Mesodermal cell (in vitro differentiated cells): ENCODE results near the gene SHISA5.
"Not testable (repeated sequence)": the region's sequence is repeated elsewhere in the genome, so short reads cannot be mapped to it uniquely, and the experiment has no call there.

Experiments
- H3K27ac ChIP-seq: 2 replicates; pipeline ENCODE4 v1.7.0; 2013; ENCODE audit warnings: mild to moderate bottlenecking, low read depth, low read length, moderate library complexity; ENCODE audit not compliant: severe bottlenecking
- H3K36me3 ChIP-seq: 2 replicates; pipeline ENCODE4 v1.7.1; 2013; ENCODE audit warnings: mild to moderate bottlenecking, low read length, moderate library complexity; ENCODE audit not compliant: control insufficient read depth, insufficient read depth
- H3K4me1 ChIP-seq: one replicate; pipeline ENCODE4 v1.7.1; 2013; ENCODE audit warnings: mild to moderate bottlenecking, low read length; ENCODE audit not compliant: insufficient read depth, control insufficient read depth, poor library complexity, severe bottlenecking
- H3K4me3 ChIP-seq: 2 replicates; pipeline ENCODE4 v1.7.0; 2013; ENCODE audit warnings: low read length, control low read depth, mild to moderate bottlenecking; ENCODE audit not compliant: insufficient read depth, poor library complexity, severe bottlenecking; ENCODE audit errors: extremely low read depth
- H3K9me3 ChIP-seq: 2 replicates; pipeline ENCODE4 v1.7.1; 2013; ENCODE audit warnings: mild to moderate bottlenecking, low read length, moderate library complexity; ENCODE audit not compliant: control insufficient read depth
- WGBS, 2 experiments: methylation state at CpG; one replicate each; pipeline ENCODE4 v1.1.5; 2013; ENCODE audit warnings: missing lambda C conversion rate in 2 of 2; ENCODE audit not compliant: insufficient coverage in 2 of 2; 5-methylcytosine and 5-hydroxymethylcytosine counted together

The SHISA5 gene

DNA sequence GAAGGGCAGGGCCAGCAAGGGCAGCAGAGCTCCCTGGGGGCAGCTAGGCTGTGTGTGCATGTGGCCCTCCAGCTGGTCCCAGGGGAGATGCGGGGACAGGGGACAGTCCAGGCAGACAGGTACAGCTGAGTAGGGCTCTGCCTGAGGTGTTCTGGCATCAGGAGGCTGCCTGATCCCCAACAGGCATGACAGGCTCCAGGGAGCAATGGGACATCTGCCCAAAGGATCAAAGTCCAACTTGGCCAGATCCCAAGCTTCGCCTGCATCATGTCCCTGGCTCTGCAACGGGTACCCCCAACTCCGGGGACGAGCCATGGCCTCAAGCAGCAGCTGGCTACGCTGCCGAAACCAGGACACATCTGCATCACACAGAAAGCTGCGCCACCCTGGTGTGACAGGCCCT lies 35.6 kb downstream of the SHISA5 start:
- Histone ChIP-seq H3K36me3 (peaks cover 57% of the 10 kb centered on the region), H3K4me1 (peaks cover 30% of the 10 kb centered on the region), H3K27ac (no peak overlapping the region), H3K4me3 (no peak overlapping the region), H3K9me3 (no peaks in the 10 kb centered on the region)
- WGBS, 2 experiments: 97 to 98% methylated on average over 8 of the region's 8 CpGs

DNA sequence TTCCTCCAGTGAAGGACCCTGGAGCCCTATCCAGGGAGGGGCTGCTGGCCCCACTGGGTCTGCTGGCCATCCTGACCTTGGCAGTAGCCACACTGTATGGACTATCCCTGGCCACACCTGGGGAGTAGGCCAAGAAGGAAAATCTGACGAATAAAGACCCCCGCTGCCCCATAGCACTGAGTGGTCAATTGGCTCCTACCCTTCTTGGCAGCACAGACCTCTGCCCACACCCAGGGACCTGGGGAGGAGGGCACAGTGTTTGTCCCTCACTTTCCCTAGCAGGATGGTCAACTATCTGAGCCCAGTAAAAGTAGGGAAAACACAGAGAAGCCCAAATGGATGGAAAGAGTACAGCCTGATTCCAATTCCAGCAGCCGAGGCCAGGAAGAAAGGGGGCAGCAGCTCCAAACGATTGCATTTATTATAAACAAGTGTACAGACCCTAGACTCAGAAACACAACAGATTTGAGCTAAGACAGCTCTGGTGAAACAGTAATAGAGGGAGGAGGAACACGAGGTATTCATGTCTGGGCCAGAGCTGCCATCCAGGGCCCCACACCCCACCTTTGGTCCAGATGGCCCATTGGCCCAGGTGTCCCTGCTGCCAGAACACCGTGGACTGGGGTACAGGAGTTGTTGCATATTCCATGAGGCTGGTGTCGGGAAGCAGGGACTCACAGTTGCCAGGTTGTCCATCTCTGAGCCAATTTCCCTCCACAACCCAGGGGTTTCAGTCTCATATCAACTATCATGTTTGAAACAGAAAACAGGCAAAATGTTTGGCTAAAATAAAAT lies 36.3 kb downstream of the SHISA5 start:
- H3K36me3 ChIP-seq: peaks cover 59% of the 10 kb centered on the region
- H3K4me3 ChIP-seq: no peak overlapping the region
- no peak overlapping the region for H3K27ac ChIP-seq
- H3K4me1 ChIP-seq: peaks cover 27% of the 10 kb centered on the region
- 94 to 100% methylated on average over 3 to 5 of the region's 7 CpGs for WGBS, 2 experiments
- no peaks in the 10 kb centered on the region for H3K9me3 ChIP-seq

DNA sequence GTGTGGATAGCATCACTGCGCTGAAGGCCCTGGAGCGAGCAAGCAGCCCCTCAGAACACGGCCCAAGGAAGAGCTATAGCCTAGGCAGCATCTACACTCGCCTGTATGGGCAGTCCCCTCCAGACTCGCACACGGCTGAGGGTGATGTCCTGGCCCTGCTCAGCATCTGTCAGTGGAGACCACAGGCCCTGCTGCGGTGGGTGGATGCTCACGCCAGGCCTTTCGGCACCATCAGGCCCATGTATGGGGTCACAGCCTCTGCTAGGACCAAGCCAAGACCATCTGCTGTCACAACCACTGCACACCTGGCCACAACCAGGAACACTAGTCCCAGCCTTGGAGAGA lies 36.9 kb downstream of the SHISA5 start:
- WGBS, 2 experiments: 93 to 99% methylated on average over 6 to 9 of the region's 9 CpGs
- Histone ChIP-seq H3K4me1 (peaks cover 27% of the 10 kb centered on the region), H3K9me3 (no peaks in the 10 kb centered on the region), H3K27ac (peak overlapping the region; percentile 100), H3K36me3 (peaks cover 61% of the 10 kb centered on the region), H3K4me3 (no peak overlapping the region)

DNA sequence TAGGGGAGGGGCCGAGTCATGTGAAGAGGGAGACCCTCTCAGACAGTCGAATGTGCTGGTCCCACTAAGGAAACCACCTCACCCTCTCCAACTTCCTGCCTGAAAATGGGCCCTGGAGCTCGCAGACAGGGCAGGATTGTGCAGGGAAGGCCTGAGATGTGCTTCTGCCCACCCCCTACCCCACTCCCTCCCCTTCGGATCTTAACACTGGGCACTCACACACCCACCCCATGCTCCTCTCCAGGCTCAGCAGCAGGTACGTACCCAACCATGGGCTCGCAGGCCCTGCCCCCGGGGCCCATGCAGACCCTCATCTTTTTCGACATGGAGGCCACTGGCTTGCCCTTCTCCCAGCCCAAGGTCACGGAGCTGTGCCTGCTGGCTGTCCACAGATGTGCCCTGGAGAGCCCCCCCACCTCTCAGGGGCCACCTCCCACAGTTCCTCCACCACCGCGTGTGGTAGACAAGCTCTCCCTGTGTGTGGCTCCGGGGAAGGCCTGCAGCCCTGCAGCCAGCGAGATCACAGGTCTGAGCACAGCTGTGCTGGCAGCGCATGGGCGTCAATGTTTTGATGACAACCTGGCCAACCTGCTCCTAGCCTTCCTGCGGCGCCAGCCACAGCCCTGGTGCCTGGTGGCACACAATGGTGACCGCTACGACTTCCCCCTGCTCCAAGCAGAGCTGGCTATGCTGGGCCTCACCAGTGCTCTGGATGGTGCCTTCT lies 37.4 kb downstream of the SHISA5 start:
- Histone ChIP-seq H3K4me3 (no peak overlapping the region), H3K36me3 (peaks cover 63% of the 10 kb centered on the region), H3K27ac (peak overlapping the region; percentile 100), H3K4me1 (peaks cover 23% of the 10 kb centered on the region), H3K9me3 (no peaks in the 10 kb centered on the region)
- 92 to 95% methylated on average over 15 of the region's 19 CpGs for WGBS, 2 experiments

DNA sequence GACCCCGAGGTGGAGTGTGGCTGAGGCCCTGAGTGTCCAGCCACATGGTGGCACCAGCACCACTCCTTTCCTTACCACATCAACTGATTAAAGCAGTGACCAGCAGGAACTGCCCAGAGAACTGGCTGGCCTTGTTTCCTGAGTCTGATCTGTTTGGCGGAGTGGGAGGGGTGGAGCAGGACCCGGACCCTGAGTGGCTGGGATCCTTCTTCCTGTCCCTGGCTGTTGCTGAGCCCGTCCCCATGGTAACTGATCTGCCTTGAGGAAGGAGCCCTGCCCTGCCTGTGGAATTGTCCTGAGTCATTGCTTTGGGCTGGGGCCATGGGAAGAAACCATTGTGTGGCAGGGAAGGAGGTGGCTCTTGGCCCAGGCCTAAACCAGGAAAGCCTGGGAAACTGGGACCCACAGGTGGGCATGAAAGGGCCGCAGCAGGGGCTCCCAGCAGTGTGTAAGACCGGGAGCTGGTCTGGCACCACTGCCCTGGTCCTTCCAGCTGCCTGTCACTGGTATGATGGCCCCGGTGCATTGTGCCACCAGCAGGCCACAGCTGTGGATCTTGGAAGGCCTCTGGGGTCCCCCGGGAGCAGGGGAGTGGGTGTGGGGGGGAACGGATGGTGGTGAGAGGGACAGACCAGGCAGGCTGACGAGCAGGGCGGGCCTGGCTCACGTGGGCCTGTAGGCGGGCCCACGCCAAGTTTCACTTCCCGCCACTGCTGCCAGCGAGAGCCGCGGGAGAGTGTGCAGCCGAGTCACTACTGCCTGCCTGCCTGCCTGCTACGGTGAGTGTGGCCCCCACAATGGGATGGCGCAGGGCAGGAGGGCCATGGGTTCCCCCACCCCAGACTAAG lies 38.2 kb downstream of the SHISA5 start:
- Histone ChIP-seq H3K9me3 (no peaks in the 10 kb centered on the region), H3K4me1 (peaks cover 23% of the 10 kb centered on the region), H3K4me3 (peak overlapping the region; percentile 1), H3K36me3 (peaks cover 71% of the 10 kb centered on the region), H3K27ac (peak overlapping the region; percentile 100)
- 58 to 61% methylated on average over 13 to 20 of the region's 21 CpGs for WGBS, 2 experiments

DNA sequence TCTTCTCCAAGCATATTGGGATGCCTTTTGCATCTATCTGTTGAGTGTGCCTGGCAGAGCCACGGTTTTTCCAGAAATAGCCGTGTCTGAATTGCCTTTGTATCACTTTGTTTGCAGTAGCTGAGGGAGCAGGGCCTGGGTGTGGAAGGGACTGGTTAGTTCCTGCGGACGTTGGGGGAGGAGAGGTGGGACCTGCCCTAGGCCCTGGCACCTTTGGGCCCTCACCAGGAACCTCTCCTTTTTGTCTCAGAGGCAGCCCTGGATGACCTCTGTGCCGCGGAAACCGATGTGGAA lies 38.8 kb downstream of the SHISA5 start:
- Histone ChIP-seq H3K27ac (peak overlapping the region; percentile 100), H3K4me1 (peaks cover 20% of the 10 kb centered on the region), H3K9me3 (no peaks in the 10 kb centered on the region), H3K4me3 (no peak overlapping the region), H3K36me3 (peaks cover 73% of the 10 kb centered on the region)
- WGBS, 2 experiments: 28 to 62% methylated on average over 4 to 7 of the region's 7 CpGs

DNA sequence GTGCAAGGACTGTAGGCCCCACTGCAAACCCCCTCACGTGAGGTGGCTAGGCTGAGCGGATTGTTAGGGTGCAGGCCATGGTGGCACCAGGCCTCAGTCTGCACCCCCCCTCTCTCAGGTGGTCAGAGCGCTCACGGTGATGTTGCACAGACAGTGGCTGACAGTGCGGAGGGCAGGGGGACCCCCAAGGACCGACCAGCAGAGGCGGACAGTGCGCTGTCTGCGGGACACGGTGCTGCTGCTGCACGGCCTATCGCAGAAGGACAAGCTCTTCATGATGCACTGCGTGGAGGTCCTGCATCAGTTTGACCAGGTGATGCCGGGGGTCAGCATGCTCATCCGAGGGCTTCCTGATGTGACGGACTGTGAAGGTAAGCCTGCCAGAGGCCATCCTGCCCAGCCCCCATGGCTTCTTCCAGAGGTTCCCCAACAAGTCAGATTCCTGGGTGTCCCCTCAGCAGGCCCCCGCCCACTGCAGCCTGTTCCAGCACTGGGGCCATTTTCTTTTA lies 39.2 kb downstream of the SHISA5 start:
- no peaks in the 10 kb centered on the region for H3K9me3 ChIP-seq
- no peak overlapping the region for H3K4me3 ChIP-seq
- H3K27ac ChIP-seq: peak overlapping the region; percentile 100
- WGBS, 2 experiments: 96% methylated on average over 17 of the region's 17 CpGs
- peaks cover 20% of the 10 kb centered on the region for H3K4me1 ChIP-seq
- H3K36me3 ChIP-seq: peaks cover 73% of the 10 kb centered on the region

DNA sequence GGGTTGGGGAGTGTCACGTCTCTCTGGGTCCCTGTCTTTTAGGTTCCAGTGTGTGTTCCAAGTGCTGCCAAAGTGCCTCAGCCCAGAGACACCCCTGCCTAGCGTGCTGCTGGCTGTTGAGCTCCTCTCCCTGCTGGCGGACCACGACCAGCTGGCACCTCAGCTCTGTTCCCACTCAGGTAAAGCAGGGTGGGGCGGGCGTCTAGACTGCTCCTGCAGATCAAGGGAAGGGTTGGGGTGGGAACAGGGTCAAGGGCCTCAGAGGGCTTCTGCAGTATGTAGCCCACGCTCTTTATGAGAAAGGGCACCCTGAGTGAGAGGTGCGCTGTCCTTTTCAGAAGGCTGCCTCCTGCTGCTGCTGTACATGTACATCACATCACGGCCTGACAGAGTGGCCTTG lies 40.3 kb downstream of the SHISA5 start:
- peaks cover 74% of the 10 kb centered on the region for H3K36me3 ChIP-seq
- 91 to 93% methylated on average over 8 to 9 of the region's 9 CpGs for WGBS, 2 experiments
- H3K27ac ChIP-seq: no peak overlapping the region
- H3K4me1 ChIP-seq: peaks cover 20% of the 10 kb centered on the region
- H3K9me3 ChIP-seq: no peaks in the 10 kb centered on the region
- H3K4me3 ChIP-seq: no peak overlapping the region

DNA sequence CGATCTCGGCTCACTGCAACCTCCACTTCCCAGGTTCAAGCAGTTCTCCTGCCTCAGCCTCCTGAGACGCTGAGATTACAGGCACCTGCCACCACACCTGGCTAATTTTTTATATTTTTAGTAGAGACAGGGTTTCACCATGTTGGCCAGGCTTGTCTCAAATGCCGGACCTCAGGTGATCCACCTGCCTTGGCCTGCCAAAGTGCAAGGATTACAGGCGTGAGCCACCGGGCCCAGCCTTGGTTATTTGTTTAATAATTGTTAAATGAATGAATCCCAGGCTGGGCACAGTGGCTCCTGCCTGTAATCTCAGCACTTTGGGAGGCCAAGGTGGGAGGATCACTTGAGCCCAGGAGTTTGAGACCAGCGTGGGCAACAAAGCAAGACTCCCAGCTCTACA lies 42.2 kb downstream of the SHISA5 start:
- not testable (repeated sequence) for H3K27ac ChIP-seq, H3K9me3 ChIP-seq, H3K4me3 ChIP-seq
- 91 to 97% methylated on average over 4 to 6 of the region's 7 CpGs for WGBS, 2 experiments
- Histone ChIP-seq H3K4me1 (peaks cover 16% of the 10 kb centered on the region), H3K36me3 (peaks cover 70% of the 10 kb centered on the region)

DNA sequence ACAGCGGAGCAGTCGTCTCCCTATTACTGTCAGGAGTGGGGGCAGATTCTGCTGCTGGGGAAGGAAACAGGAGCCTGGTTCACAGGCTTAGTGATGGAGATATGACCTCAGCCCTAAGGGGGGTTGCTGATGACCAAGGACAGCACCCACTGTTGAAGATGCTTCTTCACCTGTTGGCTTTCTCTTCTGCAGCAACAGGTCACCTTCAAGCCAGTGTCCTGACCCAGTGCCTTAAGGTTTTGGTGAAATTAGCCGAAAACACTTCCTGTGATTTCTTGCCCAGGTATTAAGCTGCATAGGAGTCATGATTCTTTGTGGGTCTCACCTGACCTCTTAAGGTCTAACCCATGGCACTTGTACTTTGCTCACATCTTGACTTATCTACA lies 43.5 kb downstream of the SHISA5 start:
- Histone ChIP-seq H3K4me3 (no peak overlapping the region), H3K4me1 (peaks cover 5% of the 10 kb centered on the region), H3K27ac (no peak overlapping the region), H3K9me3 (no peaks in the 10 kb centered on the region), H3K36me3 (peaks cover 75% of the 10 kb centered on the region)
- 100% methylated on average over 2 to 3 of the region's 3 CpGs for whole genome bisulfite sequencing, 2 experiments
